GM12874 (cell line): ENCODE results near the gene ZMYM4.

Source experiments
- TF ChIP-seq, protein P1 (sequence below): IDR thresholded peaks from 2 replicates; pipeline ENCODE4 v1.5.1; 2011; ENCODE audit warnings: low read depth, mild to moderate bottlenecking, control low read depth, low read length, moderate library complexity; ENCODE audit not compliant: insufficient read depth

ZMYM4 gene

DNA sequence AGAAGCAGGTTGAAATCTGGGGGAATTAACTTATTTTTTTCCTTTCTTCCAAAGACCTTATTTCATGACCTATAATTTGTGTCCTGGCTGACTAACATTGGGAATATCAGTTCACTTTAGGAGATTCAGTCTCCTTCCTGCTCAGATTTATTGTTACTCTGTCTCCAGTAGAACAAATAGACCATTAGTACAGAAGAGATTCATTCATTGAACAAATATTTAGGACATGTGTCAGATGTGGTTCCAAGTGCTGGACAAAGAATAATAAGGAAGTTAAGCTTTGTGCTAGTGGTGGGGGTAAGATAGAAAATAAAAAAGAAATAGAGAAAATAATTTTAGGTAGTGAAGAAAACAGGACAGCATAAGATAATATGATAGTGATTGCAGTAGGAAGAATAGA lies 20.3 kb downstream of the ZMYM4 start:
- TF ChIP-seq, protein P1, sequence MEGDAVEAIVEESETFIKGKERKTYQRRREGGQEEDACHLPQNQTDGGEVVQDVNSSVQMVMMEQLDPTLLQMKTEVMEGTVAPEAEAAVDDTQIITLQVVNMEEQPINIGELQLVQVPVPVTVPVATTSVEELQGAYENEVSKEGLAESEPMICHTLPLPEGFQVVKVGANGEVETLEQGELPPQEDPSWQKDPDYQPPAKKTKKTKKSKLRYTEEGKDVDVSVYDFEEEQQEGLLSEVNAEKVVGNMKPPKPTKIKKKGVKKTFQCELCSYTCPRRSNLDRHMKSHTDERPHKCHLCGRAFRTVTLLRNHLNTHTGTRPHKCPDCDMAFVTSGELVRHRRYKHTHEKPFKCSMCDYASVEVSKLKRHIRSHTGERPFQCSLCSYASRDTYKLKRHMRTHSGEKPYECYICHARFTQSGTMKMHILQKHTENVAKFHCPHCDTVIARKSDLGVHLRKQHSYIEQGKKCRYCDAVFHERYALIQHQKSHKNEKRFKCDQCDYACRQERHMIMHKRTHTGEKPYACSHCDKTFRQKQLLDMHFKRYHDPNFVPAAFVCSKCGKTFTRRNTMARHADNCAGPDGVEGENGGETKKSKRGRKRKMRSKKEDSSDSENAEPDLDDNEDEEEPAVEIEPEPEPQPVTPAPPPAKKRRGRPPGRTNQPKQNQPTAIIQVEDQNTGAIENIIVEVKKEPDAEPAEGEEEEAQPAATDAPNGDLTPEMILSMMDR: no peak

DNA sequence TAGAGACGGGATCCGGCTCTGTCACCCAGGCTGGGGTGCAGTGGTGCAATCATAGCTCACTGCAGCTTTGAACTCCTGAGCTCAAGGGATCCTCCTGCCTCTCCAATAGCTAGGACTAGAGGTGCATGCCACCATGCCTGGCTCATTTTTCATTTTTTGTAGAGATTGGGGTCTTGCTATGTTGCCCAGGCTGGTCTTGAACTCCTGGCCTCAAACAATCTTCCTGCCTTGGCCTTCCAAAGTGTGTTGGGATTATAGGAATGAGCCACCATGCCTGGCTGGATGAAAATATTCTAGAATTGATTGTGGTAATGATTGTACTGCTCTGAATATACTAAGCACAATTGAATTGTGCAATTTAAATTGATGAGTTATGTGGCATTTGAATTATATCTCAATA lies 21.9 kb downstream of the ZMYM4 start:
- TF ChIP-seq, protein P1: no peak

DNA sequence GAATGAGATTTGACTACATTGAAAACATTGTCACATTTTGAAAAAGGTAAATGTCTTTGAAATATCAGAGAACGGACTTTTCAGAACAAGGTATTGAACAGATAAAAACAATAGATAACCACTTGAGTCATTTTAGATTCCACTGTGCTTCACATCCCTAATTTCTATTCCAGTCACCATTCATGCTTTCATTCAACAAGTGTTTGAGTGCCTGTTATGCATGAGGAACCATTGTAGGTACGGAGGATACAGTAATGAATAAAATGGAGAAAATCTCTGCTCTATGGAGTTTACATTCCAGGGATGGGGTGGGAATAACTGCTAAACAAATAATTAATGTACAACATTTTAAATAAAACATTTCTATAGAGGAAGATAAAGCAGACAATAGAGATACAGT lies 26.3 kb downstream of the ZMYM4 start:
- TF ChIP-seq, protein P1: no peak

DNA sequence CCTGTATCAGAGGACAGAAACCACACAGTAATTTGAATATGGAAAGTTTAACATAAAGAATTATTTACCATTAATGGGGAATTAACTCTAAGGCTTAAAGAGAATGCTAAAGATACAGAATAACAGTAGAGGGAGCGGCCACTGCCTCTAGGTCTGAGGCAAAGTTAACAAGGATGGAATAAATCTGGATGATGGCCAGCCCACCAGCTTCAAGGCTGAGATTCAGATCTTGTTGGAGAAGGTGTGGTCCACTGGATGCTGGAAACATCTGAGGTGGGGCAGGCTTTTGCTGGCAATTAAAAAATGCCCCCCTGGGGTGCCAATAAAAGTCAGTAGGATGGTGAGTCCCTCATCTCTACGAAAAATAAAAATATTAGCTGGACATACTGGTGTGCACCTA lies 29.4 kb downstream of the ZMYM4 start:
- TF ChIP-seq, protein P1: no peak

- TF ChIP-seq, protein P1: peak; percentile 52; the same call in 1 of the 2 replicates
Observed at GRCh38 chr1:35298464-35298863, 30.0 kb downstream of the ZMYM4 start.

GRCh38 chr1:35300376-35300775 lies 31.9 kb downstream of the ZMYM4 start:
- TF ChIP-seq, protein P1: no peak

DNA sequence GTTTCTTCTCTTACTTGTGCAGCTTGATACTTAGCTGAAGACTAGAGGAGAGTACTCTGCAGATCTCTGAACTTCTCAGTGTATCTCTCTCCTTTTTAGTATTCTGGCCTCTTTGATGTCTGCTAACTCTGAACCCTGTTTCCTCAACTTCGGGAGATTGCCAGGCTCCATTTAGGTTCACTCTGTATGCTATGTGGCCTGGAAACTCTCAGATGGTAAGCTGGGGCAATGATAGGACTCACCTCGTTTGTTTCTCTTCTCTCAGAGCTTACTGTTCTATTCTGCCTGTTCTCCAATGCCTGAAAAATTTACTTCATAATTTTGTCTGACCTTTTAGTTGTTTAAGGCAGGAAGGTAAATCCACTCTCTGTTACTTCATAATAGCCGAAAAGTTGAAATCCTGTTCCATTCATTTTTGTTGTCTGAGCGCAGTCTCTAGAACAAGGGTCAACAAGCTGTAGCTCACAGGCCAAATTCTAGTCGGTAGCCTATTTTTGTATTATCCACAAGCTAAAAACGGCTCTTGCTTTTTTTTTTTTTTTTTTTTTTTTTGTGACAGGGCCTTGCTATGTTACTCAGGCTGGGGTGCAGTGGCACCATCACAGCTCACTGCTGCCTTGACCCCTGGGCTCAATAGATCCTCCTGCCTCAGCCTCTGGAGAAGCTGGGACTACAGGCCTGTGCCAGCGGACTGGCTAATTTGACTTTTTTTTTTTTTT lies 33.3 kb downstream of the ZMYM4 start:
- TF ChIP-seq, protein P1: no peak
